ENCODE results near the gene CHST11. TPM values are rescaled to one million over a fixed set of nuclear protein-coding genes. Genes with fewer than 3 reads are reported as not detected.

Gene CHST11
- total RNA-seq, 1 experiment from 2014 or later, result 6.7 TPM

DNA sequence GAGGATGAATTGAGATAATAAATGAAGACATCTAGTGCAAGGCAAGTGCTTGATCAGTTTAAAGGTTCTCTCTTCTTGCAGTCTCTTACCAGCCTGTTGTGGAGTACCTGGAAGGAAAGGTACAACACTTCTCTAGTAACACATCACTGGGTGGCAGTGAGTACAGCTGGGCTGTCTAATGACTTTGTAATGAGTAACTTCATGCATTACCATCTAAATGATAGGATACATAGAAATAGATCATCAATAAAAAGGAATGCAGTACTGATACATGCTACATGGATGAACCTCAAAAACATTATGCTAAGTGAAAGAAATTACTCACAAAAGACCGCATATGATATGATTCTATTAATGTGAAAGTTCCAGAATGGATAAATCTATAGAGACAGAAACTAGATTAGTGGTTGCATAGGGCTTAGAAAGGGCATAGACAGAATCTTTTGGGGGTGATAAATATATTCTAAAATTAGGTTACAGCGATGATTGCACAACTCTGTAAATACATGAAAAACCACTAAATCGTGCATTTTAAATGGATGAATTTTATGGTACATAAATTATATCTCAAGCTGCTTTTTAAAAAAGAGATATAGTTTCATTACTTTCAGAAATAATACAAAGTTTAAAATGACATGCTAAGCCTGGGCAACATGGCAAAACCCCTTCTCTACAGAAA lies 224.4 kb downstream of the CHST11 start:
- no peak overlapping the region for H3K14ac ChIP-seq (ENCODE audit: insufficient read depth, low read length)
- Mint-ChIP-seq H3K4me1 (peaks cover 17 to 24% of the 10 kb centered on the region in 2 experiments), H3K4me3 (no peak overlapping the region), H3K27me3 (ENCODE audit: low read depth) (no peaks in the 10 kb centered on the region), H3K36me3 (ENCODE audit: insufficient read depth in 1 of 3, low read depth in 3 of 3) (no peaks in the 10 kb centered on the region), H3K27ac (no peak overlapping the region; a peak in 1 of 7 replicates), H3K9me3 (no peaks in the 10 kb centered on the region)
- H2AK5ac ChIP-seq (ENCODE audit: insufficient read length, low read length), result no peak overlapping the region
- no peak overlapping the region for H2BK15ac ChIP-seq (ENCODE audit: low read depth, low read length)
- H3K23me2 ChIP-seq (ENCODE audit: insufficient read length, low read depth, low read length, poor library complexity, severe bottlenecking), result no peaks in the 10 kb centered on the region
- H3K27ac ChIP-seq (ENCODE audit: insufficient read length, low read depth, low read length), result no peak overlapping the region
- H2BK12ac ChIP-seq (ENCODE audit: insufficient read length, low read depth, low read length), result no peak overlapping the region
- no CpG with 5 or more reads among the region's 3 CpGs for WGBS (ENCODE audit: extremely low coverage, insufficient read length, low lambda C conversion rate)
- H2BK120ac ChIP-seq (ENCODE audit: low read depth, low read length, poor library complexity, severe bottlenecking), result no peak overlapping the region
- H3K79me1 ChIP-seq (ENCODE audit: insufficient read depth, low read depth, low read length, poor library complexity, severe bottlenecking), result no peaks in the 10 kb centered on the region
- H2BK20ac ChIP-seq (ENCODE audit: low read depth, low read length, poor library complexity, severe bottlenecking), result no peak overlapping the region
- H3K27me3 ChIP-seq (ENCODE audit: insufficient read depth, low read length), result no peaks in the 10 kb centered on the region
- no peaks in the 10 kb centered on the region for H3K79me2 ChIP-seq (ENCODE audit: insufficient read depth, low read length)
- no peaks in the 10 kb centered on the region for H4K20me1 ChIP-seq (ENCODE audit: control insufficient read depth, insufficient read depth, insufficient read length)
- no peak overlapping the region for H3K4ac ChIP-seq (ENCODE audit: low read depth, low read length)
- no peak overlapping the region for H2BK5ac ChIP-seq (ENCODE audit: insufficient read length, low read length)
- H4K8ac ChIP-seq (replicated peaks; ENCODE audit: insufficient read length, low read depth, low read length), result no peak overlapping the region
- no peak overlapping the region for H3T11ph ChIP-seq (ENCODE audit: low read length)
- H2AFZ ChIP-seq (ENCODE audit: low read length), result no peak overlapping the region
- TF ChIP-seq, protein P1, sequence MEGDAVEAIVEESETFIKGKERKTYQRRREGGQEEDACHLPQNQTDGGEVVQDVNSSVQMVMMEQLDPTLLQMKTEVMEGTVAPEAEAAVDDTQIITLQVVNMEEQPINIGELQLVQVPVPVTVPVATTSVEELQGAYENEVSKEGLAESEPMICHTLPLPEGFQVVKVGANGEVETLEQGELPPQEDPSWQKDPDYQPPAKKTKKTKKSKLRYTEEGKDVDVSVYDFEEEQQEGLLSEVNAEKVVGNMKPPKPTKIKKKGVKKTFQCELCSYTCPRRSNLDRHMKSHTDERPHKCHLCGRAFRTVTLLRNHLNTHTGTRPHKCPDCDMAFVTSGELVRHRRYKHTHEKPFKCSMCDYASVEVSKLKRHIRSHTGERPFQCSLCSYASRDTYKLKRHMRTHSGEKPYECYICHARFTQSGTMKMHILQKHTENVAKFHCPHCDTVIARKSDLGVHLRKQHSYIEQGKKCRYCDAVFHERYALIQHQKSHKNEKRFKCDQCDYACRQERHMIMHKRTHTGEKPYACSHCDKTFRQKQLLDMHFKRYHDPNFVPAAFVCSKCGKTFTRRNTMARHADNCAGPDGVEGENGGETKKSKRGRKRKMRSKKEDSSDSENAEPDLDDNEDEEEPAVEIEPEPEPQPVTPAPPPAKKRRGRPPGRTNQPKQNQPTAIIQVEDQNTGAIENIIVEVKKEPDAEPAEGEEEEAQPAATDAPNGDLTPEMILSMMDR (conservative IDR thresholded peaks at IDR 0.05), result no peak
- no peak overlapping the region for H3K4me2 ChIP-seq (ENCODE audit: insufficient read depth, insufficient read length, low read length)
- no peak for DNase-seq
- no peak overlapping the region for H3K56ac ChIP-seq (ENCODE audit: insufficient read length, low read depth, low read length)
- no peak overlapping the region for H3K9ac ChIP-seq (ENCODE audit: extremely low read depth, insufficient read length, low read length)
- no peak overlapping the region for H4K5ac ChIP-seq (ENCODE audit: insufficient read length, low read depth, low read length)
- peaks cover 2% of the 10 kb centered on the region; the same call in 1 of the 2 replicates for H3K4me1 ChIP-seq (ENCODE audit: insufficient read depth, low read length)
- H3K23ac ChIP-seq (ENCODE audit: insufficient read length, low read depth, low read length), result no peak overlapping the region
- H4K91ac ChIP-seq (ENCODE audit: insufficient read length, low read depth, low read length), result no peak overlapping the region
- H3K18ac ChIP-seq (ENCODE audit: insufficient read length, low read depth, low read length), result no peak overlapping the region
- H3K9me3 ChIP-seq (ENCODE audit: control insufficient read depth, low read depth, low read length), result no peaks in the 10 kb centered on the region
